Heart left ventricle (tissue), 16 donors: ENCODE measurements around the gene CTF1. TPM values are rescaled to one million over a fixed set of nuclear protein-coding genes. Genes with fewer than 3 reads are reported as not detected.

Experiments used
- ATAC-seq, 4 donors: fragments of 200-7000 bp; cut with Tn5 transposase; one replicate each; pipeline ENCODE4 v1.9.1; 2020 to 2022; ENCODE audit warnings: moderate library complexity in 4 of 4, mild to moderate bottlenecking in 3 of 4, moderate number of reproducible peaks in 1 of 4
- DNase-seq, 5 donors: peaks; one replicate each; pipeline ENCODE4 v3.0.0-alpha.2; 2020
- H3K27ac ChIP-seq, 12 donors: fragments of 200-600 bp; sonication (generic) in 4 of 12; one replicate each; pipeline versions ENCODE4 v1.5.0 to v1.8.0; 2016 to 2022; ENCODE audit warnings: mild to moderate bottlenecking in 2 of 12
- H3K27me3 ChIP-seq, 9 donors: fragments of 200-600 bp; sonication (generic) in 2 of 9; one replicate each; pipeline versions ENCODE4 v1.5.1 to v1.8.0; 2016 to 2022; ENCODE audit warnings: mild to moderate bottlenecking in 3 of 9
- H3K36me3 ChIP-seq, 9 donors: fragments of 200-600 bp; sonication (generic) in 2 of 9; one replicate each; pipeline versions ENCODE4 v1.5.0 to v1.8.0; 2018 to 2022; ENCODE audit warnings: mild to moderate bottlenecking in 2 of 9
- H3K4me1 ChIP-seq, 12 donors: fragments of 200-600 bp; sonication (generic) in 4 of 12; one replicate each; pipeline versions ENCODE4 v1.5.0 to v1.8.0; 2016 to 2022; ENCODE audit warnings: mild to moderate bottlenecking in 3 of 12
- H3K4me3 ChIP-seq, 12 donors: fragments of 200-600 bp; sonication (generic) in 4 of 12; one replicate each; pipeline versions ENCODE4 v1.5.0 to v1.8.0; 2017 to 2022; ENCODE audit warnings: mild to moderate bottlenecking in 9 of 12, moderate library complexity in 4 of 12
- H3K9me3 ChIP-seq, 12 donors: fragments of 200-600 bp; sonication (generic) in 4 of 12; one replicate each; pipeline versions ENCODE4 v1.5.0 to v1.8.0; 2016 to 2022; ENCODE audit warnings: mild to moderate bottlenecking in 1 of 12
- CTCF ChIP-seq, 12 donors: fragments of 200-600 bp; sonication (generic) in 4 of 12; IDR thresholded peaks; one replicate each; pipeline versions ENCODE4 v1.5.0 to v1.8.0; 2018 to 2022; ENCODE audit warnings: antibody characterized with exemption in 12 of 12, mild to moderate bottlenecking in 5 of 12
- POLR2A ChIP-seq, 2 donors: fragments of 450-650 bp; IDR thresholded peaks; one replicate each; pipeline ENCODE4 v1.6.1; 2017; ENCODE audit warnings: antibody characterized with exemption in 2 of 2, mild to moderate bottlenecking in 2 of 2, moderate library complexity in 2 of 2
- WGBS, 4 donors: extraction: QIAGEN DNeasy Blood & Tissue Kit in 2 of 4; methylation state at CpG; one replicate each; pipeline versions ENCODE4 v1.1.5 to v1.1.7; 2013 to 2018; 5-methylcytosine and 5-hydroxymethylcytosine counted together
- intact Hi-C, 10 donors: fragments of 100-400 bp; cut with DNase I; formaldehyde crosslinking; loops; one replicate each; pipeline versions ENCODE4 v1.11.1 to v1.14.2; 2022
- polyA plus RNA-seq, 2 donors: library from polyadenylated mRNA; stranded (reverse); fragments of 200-250 nt; gene quantifications; one replicate each; pipeline ENCODE4 v1.2.3, GENCODE V29; 2013
- total RNA-seq, 9 donors: library from RNA; depleted of rRNA in 2 of 9; stranded (reverse); fragments of >200 nt in 2 of 9; fragmentation: NEBNext Ultra II Directional in 3 of 9; extraction: Animal tissue kit (Norgen Biotek cat#: 25700) in 3 of 9; gene quantifications; one replicate each; pipeline versions ENCODE4 v1.1.0 to v1.2.4, GENCODE V29; 2016 to 2023
- donor health status: ischemic (EF 13 %, LVEDD 7.1; RV severe dilation, severe dysfunction).
- donor health status: healthy with polysubstance abuse.
- donor health status: DM: no; HTN: yes; CAD: no.
- donor health status: DM: no; HTN: no; CAD: no.
- donor health status: ischemic (EF 25% LVEDD 6.9; RV normal size, moderate dysfunction).
- donor health status: ischemic (EF 25% LVEDD 5.7; RV mildly dilated, moderate dysfunction).
- donor health status: healthy.
- donor health status: DM: yes; HTN: yes; CAD: no.
- donor health status: ischemic (EF 35%, LVEDD 5.7; RV mildly dilated, moderate dysfunction).
- donor health status: nonischemic (EF 11% LVEDD 7.7; RV severe dilation, severe dysfunction).
- donor health status: DM: yes; HTN: yes; CAD: no.
- donor health status: PGD.
- donor health status: ischemic (EF 29% LVEDD 5.4; RV normal size, mild dysfunction).
- donor health status: nonischemic (EF 23%, LVEDD 6.1; RV moderate dilation, normal function).

Gene CTF1
- total and polyA plus RNA-seq, 11 donors, result 3.7 to 22.2 (median 12.2) TPM

DNA sequence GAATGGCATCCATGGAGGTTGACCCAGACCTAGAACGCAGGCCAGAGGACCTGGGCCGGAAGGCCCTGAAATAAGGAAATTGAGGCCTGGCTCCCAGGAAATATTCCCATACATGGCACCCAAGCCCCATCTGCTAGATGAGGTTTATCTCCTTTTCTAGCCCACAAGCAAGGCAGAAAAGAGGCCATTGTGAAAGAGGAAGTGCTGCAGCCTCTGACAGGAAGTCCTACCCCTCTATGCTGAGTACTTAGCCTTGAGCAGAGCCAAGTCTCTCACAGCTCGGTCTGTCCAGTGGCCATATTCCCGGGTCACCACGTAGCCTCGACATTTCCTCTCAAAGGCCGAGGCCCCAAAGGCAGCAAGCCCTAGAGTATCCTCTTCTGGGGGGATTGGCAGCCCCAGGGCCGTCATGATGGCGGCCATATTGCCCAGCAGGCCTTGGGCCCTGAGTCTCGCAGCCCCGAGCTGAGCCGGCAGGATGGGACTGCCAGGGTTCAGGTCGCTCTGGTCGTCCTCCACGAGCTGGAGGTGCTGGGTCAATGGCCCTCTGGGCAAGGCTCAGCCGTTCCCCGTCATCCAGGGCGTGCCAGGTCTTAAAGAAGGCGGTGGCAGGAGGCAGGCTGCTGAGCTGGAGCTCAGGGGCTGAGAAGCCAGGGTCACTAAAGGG is 7.8 kb downstream of the CTF1 start:
- no peak for TF ChIP-seq CTCF (IDR thresholded peaks at IDR 0.05)
- TF ChIP-seq POLR2A (IDR thresholded peaks at IDR 0.05), result no peak
- intact Hi-C loops, result loop anchor here in 6 of 10 donors (5.0 kb wide), 2 partner anchors 57 to 62 kb away; no protein-coding TSS in a partner anchor
- ATAC-seq, result no peak
- DNase-seq, result no peak
- Histone ChIP-seq H3K27ac (peak overlapping the region; percentile 49 to 96 (median 91)), H3K4me1 (peaks cover 0 to 35% (median 20%) of the 10 kb centered on the region in 12 donors), H3K36me3 (no peaks in the 10 kb centered on the region), H3K9me3 (no peaks in the 10 kb centered on the region), H3K4me3 (peak overlapping the region in 2 of 12 donors; percentile 12 to 16), H3K27me3 (no peaks in the 10 kb centered on the region)
- 80 to 90% (median 87%) methylated on average over 15 to 19 of the region's 19 CpGs for WGBS, 4 donors

DNA sequence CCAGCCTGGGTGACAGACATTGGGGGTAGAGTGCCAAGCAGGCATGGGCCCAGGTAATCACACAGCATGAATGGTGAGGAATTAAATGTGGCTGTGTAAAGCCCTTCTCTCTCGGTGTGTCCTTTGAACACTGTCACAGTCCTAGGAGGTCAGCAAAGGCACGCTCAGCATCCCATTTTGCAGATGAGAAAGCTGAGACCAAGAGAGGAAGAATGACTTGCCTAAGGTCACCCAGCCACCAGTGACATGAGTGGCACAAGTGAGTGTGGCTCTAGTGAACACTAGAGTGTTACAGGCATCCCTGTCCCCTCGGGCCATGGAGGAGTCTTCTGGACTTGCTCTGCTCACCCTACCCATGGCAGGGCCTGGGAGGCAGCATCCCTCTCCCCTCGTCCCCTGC is 10.7 kb downstream of the CTF1 start:
- no peaks in the 10 kb centered on the region for H3K27me3 ChIP-seq
- H3K4me3 ChIP-seq, result no peak overlapping the region
- no peak overlapping the region for H3K27ac ChIP-seq
- H3K4me1 ChIP-seq, result peaks cover 0 to 25% (median 15%) of the 10 kb centered on the region in 12 donors
- no peaks in the 10 kb centered on the region for H3K9me3 ChIP-seq
- TF ChIP-seq POLR2A (IDR thresholded peaks at IDR 0.05) (no peak), CTCF (IDR thresholded peaks at IDR 0.05) (no peak)
- WGBS, 4 donors, result 88 to 93% (median 89%) methylated on average over 3 to 4 of the region's 4 CpGs
- H3K36me3 ChIP-seq, result no peaks in the 10 kb centered on the region
- intact Hi-C loops, result no loop called here
- DNase-seq (no peak), ATAC-seq (no peak)

DNA sequence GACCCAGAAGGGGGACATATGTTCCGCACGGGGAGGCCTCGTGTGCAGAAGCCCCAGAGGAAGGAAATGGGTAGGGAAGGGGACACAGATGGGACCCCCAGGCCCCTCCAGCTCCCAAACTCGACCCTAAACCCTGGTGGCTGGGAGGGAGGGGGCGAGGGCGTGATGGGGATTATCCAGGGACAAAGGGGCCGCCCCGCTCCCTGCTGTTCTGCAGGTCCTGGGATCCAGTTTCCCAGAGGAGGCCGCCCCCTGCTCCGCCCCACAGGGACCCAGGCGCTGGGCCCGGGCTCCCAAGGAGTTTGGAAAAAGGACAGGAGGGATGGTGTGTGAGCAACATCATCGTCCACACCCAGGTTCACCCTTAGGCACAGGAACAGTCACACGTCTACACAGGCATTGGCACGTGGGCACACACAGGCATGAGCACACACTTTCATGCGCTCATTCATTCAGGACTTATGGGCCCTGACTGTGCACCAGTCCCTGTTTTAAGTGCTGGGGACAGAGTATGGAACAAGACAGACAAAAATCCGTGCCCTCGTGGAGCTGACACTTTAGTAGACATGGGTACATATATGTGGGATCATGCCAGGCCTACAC is 14.1 kb downstream of the CTF1 start:
- Histone ChIP-seq H3K27me3 (no peaks in the 10 kb centered on the region), H3K4me1 (no peaks in the 10 kb centered on the region), H3K4me3 (no peak overlapping the region), H3K9me3 (no peaks in the 10 kb centered on the region), H3K36me3 (no peaks in the 10 kb centered on the region), H3K27ac (no peak overlapping the region)
- intact Hi-C loops, result loop anchor here in 1 of 10 donors (10.0 kb wide), 1 partner anchor 166 kb away; the partner anchor contains the start of gene PHKG2
- WGBS, 4 donors, result 73 to 76% (median 75%) methylated on average over 18 of the region's 18 CpGs
- TF ChIP-seq CTCF (IDR thresholded peaks at IDR 0.05), result no peak
- no peak for TF ChIP-seq POLR2A (IDR thresholded peaks at IDR 0.05)
- ATAC-seq (no peak), DNase-seq (no peak)

DNA sequence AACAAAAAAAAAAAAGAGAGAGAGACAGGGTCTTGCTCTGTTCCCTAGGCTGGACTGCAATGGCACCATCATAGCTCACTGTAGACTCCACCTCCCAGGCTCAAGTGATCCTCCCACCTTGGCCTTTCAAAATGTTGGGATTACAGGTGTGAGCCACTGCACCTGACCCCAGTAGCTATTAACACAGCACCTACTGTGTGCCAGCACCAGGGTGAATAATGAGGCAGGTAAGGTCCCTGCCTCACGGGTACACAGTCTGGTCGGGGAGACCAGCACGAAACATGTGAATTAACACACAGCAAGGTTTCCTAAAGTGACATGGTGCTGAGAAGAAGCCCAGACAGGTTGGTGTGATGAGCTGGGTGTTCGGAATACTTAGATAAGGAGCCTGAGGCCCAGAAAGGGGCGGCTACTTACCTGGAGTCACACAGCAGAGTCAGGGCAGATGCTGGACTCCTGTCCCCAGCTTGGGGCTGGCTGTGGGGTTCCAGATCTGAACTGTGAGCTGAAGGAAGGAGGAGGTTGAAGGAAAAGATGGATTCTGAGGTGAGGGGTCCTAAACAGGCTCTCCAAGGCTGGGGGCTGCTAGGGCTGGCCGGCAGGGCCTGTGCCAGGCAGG is 16.5 kb downstream of the CTF1 start:
- Histone ChIP-seq H3K9me3 (no peaks in the 10 kb centered on the region), H3K4me1 (no peaks in the 10 kb centered on the region), H3K4me3 (no peak overlapping the region), H3K36me3 (no peaks in the 10 kb centered on the region), H3K27me3 (no peaks in the 10 kb centered on the region), H3K27ac (no peak overlapping the region)
- TF ChIP-seq POLR2A (IDR thresholded peaks at IDR 0.05) (no peak), CTCF (IDR thresholded peaks at IDR 0.05) (no peak)
- WGBS, 4 donors, result 84 to 94% (median 88%) methylated on average over 6 of the region's 6 CpGs
- ATAC-seq, result no peak
- intact Hi-C loops, result loop anchor here in 1 of 10 donors (10.0 kb wide), 1 partner anchor 168 kb away; the partner anchor contains the start of gene PHKG2
- no peak for DNase-seq
